GDM1 (cell line): ENCODE measurements around the gene SLC1A3.

Source experiments
- DNase-seq: peaks from one replicate; lab custom pipeline; 2025; lab: John Stamatoyannopoulos, UW

The SLC1A3 gene

DNA sequence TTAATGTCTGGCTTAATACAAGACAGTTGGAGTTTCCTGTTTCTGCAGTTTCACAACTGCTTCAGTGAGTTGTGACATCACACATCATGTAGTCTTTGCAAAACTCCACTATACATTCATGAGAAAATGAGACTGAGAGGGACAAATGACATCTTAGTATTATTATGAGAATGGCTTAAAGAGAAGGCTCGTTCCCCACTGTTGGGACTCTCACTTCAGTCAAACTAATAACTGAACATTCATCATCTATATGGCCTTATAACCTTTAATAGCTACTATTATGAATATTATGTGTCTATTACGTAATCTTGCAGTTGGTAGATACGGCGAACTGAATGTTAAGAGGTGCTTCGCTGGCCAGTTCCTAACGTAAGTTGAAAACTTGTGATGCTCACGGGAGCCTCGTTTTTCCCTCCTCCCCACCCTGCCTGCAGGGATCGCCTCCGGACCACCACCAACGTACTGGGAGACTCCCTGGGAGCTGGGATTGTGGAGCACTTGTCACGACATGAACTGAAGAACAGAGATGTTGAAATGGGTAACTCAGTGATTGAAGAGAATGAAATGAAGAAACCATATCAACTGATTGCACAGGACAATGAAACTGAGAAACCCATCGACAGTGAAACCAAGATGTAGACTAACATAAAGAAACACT lies 79.4 kb downstream of the SLC1A3 start:
- DNase-seq = no peak

DNA sequence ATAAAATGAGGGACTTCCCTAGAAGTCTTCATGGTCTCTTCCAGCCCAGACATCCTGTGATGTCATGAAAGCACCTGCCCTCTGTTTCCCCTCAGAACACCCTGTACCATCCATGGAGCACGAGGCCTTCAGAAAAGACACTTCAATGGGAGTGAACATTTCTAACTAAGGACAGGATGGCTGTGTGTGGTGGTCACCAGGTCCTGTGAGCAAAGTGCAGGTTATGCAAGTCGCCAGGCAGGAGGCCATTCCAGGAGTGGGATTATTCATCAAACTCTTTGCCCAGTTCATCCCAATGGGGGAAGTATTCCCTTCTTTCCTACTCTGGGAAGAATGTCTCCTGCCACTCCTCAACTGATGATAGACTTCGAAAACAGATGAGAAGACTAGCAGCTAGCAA lies 80.5 kb downstream of the SLC1A3 start:
- DNase-seq = no peak

DNA sequence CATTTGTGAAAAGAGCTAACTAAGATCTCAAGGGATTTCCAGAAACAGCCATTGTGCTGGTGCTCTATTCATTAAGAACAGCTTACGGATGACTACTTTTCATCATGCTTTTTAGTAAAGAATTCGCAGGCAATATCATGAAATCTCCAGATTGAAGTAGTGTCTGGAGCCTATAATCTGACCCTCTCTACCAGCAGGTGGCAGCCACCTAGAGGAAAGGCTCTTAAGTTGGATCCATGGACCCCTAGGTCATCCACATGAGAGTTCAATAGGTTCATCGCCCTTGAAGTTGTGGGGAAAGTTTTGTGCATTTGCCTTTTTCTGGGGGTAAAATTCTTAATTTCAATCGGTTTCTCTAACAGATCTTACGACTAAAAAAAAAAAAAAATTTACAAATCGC lies 82.3 kb downstream of the SLC1A3 start:
- DNase-seq = peak; percentile 16

DNA sequence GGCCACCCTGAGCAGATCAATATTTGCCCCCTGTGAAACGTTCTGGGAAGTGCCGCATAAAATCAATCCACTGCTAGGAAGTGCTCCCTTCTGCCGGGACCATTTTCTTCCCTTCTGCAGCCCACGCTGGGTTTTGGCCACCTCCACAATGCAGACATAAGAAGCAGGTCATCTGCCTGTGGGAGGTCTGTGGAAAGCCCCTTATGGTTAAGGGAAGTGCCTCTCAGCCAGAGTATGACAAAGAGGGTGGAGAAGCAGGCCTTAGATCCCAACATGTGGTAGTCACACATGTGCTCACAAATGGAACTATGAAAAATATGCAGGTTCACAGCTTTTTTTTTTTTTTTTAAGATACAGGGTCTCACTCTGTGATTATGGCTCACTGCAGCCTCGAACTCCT lies 82.8 kb downstream of the SLC1A3 start:
- DNase-seq = no peak

DNA sequence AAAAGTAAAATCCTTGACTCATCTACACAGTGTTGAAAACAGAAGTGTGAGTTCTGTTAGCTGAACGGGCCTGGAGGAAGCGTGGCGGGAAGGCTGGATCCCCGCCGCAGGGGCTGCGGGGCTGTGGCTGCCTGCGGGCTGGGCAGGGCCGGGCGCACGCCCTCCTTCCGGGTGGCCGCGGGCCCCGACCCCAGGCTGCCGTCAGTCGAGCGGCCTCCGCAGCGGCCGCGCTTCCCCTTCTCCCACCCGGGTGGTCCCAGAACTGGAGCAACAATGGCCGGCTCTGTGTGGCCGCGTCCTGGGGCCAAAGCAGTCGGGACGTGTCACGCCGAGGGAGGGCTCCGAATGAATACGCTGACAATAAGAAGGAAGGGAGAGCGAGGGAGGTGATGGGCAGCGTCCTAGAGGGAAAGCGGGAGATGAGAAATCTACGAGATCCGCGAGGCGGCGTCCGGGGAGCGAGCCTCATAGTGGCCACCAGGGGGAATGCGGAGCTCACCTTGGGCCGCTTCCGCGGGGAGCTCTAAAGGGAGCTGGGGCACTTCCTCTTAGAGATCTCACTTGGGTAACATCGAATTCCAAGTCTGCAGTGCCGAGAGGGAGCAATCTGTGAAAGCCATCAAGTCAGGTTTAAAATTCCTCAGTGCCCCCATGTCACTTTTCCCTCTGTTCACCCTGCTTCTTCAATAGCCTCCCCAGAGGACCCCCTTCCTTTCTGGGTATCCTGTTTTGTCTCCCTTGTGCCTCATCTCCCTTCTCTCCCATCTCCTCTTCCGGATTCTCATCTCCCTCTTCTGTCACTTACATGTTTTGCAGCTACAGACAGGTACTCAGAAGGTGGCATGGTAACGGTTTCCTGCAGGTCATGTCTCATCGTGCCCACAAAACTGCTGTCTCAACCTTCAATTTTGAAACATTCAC lies 83.9 kb downstream of the SLC1A3 start:
- peak; percentile 66 for DNase-seq

DNA sequence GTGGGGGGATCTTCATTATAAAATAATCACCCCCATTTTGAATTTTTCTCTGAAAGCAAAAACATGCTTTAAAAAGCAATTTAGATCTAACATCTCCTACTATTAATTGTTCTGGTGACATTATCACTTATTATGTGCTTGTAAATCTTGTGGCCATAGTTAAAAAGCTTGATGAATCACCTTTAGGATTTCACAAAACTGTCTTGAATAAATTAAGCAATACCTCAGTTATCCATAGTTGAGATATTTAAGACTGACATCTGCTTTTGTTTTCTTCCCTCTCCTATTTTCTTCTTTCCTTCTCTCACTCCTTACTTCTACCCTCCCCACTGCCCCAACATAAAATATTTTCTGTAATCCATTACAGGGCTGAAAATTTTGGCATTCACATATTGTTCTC lies 84.8 kb downstream of the SLC1A3 start:
- no peak for DNase-seq

DNA sequence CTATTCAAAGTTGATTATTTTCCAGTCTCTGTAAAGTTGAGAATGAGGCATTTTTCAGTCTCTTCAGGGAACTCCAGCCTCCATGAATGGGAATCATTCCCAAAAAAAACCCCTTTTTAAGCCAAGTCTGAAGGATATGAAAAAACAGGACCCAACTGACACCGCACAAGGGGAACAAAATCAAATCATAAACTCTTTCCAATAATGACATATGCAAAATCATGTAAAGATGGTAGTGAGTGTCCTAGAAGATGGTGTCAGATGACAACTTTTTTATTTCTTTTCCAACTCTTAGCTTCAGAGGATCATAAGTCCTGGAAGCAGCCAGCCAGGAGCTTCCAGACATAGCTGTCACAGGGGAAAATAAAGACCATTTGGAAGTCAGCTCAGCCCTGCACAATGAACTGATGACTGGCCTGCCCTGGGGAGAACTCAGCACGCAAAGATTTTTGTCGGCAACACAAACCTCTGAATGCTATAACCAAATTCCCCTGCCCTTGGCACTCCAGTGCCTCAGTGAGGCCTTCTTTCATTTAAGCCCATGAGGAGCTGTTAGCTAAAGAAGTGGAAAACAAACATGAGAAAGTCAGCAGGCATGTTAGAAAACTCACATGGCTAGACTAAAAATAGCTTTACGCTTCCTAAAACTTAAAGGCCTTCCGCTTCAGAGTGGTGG lies 85.4 kb downstream of the SLC1A3 start:
- no peak for DNase-seq

DNA sequence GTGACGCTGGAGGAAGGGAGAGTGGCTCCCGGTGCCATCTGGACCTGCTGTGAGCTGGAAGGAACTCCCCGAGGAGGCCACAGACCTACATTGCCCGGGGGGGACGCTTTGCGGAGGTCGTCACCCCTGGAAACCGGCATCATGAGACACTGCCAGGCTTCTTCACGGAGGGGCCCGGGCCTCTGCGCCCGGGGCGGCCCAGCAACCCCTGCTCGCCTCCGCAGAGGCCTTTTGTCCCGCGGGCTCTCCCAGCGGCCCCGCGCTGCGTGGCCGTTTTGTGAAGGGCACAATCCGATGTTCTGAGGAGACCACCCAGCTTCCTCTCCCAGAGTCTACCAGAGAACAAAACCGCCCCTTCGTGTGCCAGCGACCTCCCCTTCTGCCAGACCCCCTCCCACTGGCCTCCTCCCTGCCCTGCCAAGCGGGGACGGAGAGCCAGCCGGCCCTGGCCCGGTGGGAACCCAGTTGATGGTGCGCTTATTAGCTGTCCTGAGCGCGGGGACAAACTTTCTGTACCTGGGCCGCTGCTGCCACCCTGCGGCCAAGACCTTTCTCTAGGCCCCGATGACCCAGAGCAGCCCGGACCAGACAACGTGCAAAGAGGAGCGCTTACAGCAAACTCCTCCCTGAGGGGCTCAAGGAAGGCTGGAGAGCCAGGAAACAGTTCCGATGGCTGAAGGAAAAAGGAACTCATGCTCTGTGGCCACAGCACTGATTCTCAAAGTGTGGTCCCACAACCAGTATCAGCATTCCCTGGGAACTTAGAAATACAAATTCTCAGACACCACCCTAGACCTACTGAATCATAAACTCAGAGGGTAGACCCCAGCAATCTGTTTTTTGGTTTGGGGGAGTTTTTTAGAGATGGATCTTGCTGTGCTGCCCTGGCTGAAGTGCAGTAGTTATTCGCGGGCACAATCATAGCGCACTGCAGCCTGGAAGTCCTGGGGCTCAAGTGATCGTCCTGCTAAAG lies 86.7 kb downstream of the SLC1A3 start:
- peak; percentile 50 for DNase-seq

DNA sequence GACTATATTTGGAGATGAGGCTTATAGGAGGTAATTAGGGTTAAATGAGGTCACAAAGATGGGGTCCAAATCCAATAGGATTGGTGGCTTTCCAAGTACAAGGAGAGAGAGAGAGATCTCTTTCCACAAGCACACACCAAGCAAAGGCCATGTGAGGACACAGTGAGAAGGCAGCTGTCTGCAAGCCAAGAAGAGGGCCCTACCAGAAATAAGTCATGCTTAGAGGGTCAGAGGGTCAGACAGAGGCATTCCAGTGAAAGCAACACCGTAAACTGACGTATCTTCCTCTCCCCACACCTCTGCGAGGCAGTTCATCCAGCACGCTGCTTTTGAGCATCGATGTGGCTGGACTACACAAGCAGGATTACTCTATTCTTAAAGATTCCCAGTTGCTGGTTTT lies 87.9 kb downstream of the SLC1A3 start:
- no peak for DNase-seq

DNA sequence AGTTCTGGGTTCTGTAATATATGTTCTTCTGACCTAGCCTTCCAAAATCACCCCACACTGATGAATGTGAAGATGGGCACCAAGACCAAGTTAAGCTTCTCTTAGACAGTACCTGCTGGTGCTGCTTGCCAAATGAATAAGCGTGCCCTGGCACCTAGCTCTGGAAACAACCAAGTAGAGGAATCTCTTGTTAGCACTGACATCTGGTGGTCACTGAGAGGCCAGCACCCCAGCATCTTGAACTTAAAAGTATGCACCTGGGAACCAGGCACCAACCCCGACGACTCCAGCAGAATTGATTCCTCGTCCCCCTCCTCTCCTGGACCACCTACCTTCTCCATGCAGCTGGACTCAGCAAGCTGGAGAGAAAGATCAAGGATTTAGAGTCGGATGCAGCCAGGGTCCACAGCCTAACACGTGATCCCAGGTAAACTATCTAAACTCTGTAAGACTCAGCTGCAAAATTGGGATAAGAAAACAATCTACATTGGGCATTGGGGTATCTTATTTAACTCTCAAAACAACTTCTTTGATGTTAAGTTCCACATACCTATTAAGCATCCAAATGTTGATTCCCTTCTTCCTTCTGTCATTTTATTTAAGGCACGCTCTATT lies 89.8 kb downstream of the SLC1A3 start:
- no peak for DNase-seq

DNA sequence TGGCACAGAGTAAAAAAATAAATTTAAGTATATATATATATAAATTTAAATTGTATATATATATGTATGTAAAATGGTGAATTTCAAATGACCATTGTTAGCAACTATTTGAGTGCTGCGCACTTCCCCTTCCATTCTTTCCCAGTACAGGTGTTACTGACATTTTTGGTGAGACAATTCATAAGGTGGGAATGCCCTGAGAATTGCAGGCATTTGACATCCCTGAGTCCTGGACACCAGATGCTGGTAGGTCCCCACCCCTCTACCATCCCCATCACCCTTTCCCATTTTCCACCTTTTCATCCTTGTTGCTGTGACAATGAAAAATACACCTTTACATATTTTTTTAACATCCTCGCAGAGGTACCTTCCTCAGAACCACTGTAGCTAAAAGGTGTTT lies 91.6 kb downstream of the SLC1A3 start:
- DNase-seq = no peak

DNA sequence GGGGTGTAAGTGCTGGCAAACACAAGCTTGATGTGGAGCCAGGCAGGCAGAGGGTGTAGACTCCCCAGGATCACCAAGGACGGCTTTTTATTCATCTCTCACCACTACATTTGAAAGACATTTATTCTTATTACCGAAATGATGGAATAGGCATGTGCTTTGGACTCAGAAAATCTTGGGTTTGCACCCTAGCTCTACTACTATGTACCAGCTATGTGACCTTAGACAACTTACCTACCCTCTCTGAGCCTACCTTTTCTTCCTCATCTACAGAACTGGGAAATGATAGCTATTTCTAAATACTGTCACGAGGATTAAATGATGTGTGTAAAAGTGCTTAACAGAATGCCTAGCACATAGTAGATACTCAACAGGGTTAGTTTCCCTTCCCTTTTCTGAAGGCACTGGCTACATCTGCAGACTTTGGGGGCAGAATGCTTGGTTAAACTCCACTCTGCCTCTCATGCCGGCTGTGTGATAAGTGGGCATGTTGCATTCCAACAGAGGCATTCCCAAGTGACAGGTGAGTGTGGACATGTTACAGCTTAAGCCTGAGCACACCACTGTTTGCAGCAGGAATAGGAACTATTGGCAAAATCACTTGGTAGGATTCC lies 94.8 kb downstream of the SLC1A3 start:
- DNase-seq = no peak

DNA sequence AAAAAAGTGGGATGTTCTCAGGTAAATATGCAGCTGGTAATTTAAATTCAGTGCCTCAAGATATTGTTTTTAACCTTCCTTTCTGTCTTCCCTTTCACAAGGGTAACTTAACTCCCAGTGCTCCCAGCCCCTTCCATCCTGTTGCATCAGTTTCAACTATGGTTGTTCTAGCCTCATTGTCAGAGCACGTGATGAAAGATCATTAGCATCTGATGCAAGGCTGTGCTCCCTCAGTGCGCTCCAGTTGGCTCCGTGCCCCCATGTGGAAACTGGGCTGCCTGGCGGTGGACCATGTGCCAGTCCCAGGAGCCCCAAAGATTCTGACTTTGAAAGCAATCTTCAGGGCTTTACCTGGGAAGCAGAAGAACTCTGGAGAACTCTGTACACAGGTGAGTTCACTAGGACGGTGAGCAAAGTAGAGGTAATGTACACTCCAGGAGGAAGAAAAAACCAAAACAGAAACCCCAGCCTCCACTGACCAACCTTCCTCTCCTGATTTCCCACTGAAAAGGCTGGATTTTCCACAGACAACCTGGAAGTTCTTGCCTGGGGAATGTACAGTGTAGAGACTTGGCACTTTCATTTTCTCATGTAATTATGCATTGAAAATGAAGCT lies 96.9 kb downstream of the SLC1A3 start:
- no peak for DNase-seq

DNA sequence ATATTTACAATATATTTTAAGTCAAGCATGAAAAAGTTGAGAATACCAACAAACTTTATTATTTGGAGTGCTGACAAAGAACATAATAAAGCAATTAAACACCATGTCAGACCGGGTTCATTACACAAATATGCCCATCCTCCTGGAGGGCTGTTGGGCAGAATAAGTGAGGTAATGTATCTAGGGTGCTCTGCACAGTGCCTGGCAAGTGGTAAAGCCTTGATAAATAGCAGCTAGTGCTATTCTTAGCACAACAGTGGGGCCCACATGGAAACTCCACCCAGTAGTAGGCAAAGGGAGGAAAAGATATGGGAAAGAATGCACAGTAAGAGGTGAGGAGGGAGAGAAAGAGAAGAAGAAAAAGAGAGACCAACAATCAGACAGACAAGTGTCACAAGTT lies 97.7 kb downstream of the SLC1A3 start:
- no peak for DNase-seq

DNA sequence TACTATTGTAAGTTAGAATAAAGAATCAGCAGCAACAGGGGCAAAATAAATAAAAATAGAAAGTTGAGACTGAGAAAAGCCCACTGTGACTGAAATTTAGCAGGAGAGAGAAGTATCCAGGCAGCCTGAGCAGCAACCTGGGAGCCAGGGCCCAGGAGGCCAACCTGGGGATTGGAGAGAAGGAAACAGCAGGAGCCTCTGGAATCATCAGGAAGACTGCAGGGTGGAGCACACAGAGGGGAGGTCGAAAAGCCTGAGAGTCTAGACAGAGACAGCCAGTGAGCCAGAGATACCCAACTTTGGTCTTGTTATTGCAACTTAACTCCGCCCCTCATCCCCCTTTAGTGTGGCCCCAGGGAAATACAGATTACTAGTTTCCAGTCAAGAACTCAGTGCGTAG lies 98.6 kb downstream of the SLC1A3 start:
- DNase-seq = no peak

DNA sequence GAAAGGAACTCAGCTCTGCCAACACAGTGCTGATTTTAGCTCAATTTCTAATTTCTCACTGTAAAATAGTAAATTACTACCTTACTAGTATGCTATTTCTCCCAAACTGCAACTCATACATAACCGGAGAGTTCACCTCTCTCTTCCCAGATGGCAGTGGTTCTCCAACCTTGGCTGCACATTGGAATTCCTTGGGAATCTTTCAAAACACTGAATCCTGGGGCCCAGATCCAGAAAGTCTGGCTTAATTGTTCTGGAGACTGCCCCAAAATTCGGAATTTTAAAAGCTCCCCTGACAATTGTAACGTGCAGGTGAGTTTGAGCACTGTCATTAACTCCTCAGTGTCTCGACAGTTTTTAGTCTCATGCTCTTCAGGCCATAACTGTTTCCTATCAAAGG lies 100.3 kb downstream of the SLC1A3 start:
- DNase-seq = no peak

DNA sequence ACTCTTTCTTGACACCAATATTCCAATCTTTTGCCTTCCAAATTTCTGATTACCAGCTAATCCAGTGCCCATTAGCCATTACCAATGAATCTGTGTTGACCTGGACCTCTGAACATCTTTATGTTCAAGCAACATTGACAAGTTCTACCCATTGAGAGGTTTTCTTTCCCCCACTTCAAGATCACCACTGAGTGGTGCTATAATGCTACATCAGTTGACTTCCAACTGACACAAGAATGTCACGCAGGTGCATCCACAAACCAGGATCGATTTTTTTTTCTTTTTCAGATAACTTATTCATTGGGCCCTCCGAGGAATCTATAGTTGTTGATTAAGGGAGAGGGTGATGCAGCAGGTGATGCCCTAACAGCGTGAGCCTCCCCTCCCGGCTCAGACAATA lies 102.6 kb downstream of the SLC1A3 start:
- DNase-seq = no peak

DNA sequence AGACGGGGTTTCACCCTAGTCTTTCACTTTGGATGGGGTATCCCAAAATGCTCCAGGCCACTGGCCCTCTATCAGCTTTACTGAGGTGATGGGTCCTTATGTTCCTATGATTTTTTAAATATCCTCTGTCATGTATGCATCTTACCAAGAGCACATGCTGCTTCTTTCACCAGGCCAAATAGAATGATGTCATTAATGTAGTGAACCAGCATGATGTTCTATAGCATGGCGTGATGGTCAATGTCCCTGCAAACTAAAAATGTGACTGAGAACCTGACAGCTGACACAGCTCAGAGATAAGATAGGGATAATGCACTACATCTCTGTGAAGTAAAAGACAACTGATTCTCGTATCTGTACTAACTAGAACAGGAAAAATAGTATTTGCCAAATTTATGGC lies 103.6 kb downstream of the SLC1A3 start:
- no peak for DNase-seq

DNA sequence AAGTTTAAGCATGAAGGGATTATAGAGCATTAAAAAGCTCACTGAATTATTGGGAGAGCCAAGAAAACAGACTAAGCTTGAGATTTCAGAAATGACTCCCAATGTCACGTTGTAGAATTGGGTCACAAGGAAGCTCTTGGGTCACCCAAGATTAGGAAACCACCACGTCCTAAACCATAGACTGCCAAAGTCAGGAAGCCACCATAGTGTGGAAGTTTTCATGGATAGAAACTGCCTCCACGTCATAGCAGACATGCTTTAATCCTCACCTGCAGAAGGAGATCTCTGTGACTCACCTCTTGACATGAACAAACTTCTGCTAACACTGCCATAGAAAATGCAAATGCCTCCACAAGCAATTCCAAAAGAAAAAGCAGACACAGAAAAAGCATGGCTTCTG lies 106.3 kb downstream of the SLC1A3 start:
- DNase-seq = no peak

DNA sequence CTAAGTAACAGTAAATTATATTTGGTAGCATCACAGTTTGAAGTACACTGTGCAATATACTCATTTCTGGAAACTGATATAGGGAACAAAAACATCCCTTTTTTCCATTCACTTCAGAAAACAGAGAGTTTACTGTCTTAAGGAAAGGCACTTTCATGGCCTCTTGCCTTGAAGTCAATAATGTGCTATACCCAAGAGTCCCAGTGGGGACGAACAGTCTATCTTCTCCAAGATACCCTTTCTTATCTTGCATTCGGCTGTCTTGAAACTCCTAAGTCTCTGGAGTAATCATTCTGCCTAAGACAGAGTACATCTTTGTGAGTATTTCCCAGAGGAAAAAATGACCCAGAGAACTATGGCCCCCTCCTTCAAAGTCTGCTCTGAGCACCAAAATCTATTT lies 107.1 kb downstream of the SLC1A3 start:
- DNase-seq = no peak
